Kidney epithelial cell (primary cell): ENCODE measurements around the gene ADGRA1. TPM values are rescaled to one million over a fixed set of nuclear protein-coding genes. Genes with fewer than 3 reads are reported as not detected.
"Not testable (repeated sequence)": the region's sequence is repeated elsewhere in the genome, so short reads cannot be mapped to it uniquely, and the experiment has no call there.

Experiments used
- DNase-seq: peaks from one replicate; pipeline ENCODE4 v3.0.0-alpha.2; 2010; ENCODE audit warnings: low read depth
- H3K27me3 ChIP-seq: 2 replicates; pipeline ENCODE4 v1.6.0; 2011; ENCODE audit warnings: low read length; ENCODE audit not compliant: control insufficient read depth, insufficient read depth
- H3K36me3 ChIP-seq: 2 replicates; pipeline ENCODE4 v1.5.1; 2011; ENCODE audit warnings: low read length; ENCODE audit not compliant: control insufficient read depth, insufficient read depth
- H3K4me3 ChIP-seq: 2 replicates; pipeline ENCODE4 v1.5.1; 2011; ENCODE audit warnings: low read depth, mild to moderate bottlenecking, control low read depth, low read length
- total RNA-seq: library from RNA; depleted of rRNA; stranded (reverse); fragments of >200 nt; gene quantifications from 2 replicates; pipeline ENCODE4 v1.2.3, GENCODE V29; 2015
- TF ChIP-seq, protein P1 (sequence below): IDR thresholded peaks from 2 replicates; pipeline ENCODE4 v1.5.1; 2011; ENCODE audit warnings: mild to moderate bottlenecking, moderate library complexity, low read length, control low read depth, inconsistent platforms; ENCODE audit not compliant: insufficient read depth, poor library complexity, severe bottlenecking

Gene ADGRA1
- total RNA-seq, 1 donor from 2014 or later: not detected

DNA sequence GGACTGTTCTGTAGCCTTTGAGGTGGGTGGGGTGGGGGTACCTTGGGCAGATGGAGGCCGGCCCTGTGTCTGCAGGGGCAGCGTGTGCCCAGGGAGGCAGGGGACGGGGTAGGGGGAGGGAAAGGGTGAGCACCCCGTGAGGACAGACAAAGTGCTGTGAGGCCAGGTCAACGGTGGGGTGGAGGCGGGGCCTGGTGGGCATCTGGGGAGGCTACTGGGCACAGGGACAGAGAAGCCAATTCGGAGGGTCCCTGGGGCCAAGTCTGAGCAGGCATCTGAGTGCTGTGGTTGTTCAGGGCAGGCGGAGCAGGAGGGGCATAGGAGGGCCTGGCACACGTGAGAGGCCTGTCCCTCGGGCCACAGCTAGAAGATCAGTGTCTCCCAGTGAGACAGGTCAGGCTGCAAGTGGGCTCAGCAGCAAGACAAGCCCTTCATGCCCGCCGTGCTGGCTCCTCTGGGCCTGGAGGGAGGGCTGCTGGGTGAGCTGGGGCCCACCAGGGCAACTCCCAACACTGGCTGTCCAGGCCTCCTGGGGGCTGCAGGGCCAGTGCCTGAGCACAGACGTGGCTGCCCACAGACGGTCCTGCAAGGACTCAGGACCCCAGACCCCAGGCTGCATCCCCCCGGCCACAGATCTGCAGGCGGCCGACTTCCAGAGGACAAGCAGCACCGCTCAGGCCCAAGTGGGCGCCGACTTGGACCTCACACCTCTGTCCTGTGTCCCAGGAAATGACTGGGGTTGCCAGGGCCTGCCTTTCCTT is 45.9 kb downstream of the ADGRA1 start:
- H3K27me3 ChIP-seq: peaks cover 24% of the 10 kb centered on the region

DNA sequence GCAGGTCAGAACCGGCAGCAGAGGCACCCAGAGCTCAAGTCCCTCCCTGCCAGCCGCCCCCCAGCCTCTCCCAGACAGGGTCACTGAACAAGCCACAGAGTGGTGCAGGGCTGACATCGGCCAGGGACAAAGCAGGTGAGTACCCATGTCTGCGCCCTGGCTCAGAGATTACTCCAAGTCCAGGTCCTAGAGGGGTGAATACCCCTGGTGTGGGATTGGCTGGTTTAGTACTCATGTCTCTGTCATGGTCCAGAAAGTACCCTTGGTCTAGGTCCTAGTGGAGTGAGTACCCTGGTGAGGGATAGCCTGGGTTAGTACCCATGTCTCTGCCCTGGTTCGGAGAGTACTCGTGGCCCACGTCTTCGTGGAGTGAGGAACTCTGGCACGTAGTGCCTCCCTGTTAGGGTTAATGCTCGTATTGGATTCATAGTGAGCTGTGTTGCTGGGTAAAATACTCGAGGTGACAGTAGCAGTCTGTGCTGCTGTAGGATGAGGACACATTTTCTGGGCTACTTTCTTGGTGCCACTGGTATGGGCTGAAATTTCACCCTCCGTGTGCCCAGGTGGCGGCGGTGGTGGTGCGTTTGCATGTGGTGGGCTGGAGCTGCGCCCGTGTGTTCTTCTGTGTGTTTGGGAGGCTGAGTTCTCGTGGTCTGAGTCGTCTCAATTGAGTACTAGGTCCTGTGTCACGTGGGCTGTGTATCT is 46.8 kb downstream of the ADGRA1 start:
- H3K4me3 ChIP-seq: no peak overlapping the region
- TF ChIP-seq, protein P1, sequence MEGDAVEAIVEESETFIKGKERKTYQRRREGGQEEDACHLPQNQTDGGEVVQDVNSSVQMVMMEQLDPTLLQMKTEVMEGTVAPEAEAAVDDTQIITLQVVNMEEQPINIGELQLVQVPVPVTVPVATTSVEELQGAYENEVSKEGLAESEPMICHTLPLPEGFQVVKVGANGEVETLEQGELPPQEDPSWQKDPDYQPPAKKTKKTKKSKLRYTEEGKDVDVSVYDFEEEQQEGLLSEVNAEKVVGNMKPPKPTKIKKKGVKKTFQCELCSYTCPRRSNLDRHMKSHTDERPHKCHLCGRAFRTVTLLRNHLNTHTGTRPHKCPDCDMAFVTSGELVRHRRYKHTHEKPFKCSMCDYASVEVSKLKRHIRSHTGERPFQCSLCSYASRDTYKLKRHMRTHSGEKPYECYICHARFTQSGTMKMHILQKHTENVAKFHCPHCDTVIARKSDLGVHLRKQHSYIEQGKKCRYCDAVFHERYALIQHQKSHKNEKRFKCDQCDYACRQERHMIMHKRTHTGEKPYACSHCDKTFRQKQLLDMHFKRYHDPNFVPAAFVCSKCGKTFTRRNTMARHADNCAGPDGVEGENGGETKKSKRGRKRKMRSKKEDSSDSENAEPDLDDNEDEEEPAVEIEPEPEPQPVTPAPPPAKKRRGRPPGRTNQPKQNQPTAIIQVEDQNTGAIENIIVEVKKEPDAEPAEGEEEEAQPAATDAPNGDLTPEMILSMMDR: no peak
- H3K27me3 ChIP-seq: peaks cover 24% of the 10 kb centered on the region
- no peak for DNase-seq
- H3K36me3 ChIP-seq: no peaks in the 10 kb centered on the region

More for the DNA sequence above, 45.9 kb downstream of the ADGRA1 start:
- DNase-seq: no peak
- TF ChIP-seq, protein P1: no peak
- no peaks in the 10 kb centered on the region for H3K36me3 ChIP-seq
- no peak overlapping the region for H3K4me3 ChIP-seq

DNA sequence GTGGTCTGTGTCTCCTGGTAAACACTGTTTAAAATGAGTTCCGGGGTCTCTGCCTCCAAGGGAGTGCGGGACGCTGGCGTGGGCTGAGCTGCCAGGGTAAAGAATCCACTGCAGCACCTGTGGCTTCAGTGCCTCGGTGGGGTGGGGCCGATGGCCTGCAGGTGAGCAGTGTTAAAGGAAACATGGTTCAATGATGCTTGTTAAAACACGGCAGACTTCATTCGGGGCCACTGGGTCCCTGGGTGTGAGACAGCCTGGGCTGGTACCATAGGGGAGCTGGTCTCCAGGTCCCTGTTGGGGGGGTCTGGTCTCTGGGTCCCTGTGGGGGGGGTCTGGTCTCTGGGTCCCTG is 47.4 kb downstream of the ADGRA1 start:
- Histone ChIP-seq H3K36me3 (no peaks in the 10 kb centered on the region), H3K4me3 (no peak overlapping the region), H3K27me3 (peaks cover 24% of the 10 kb centered on the region)
- TF ChIP-seq, protein P1: no peak
- DNase-seq: no peak

DNA sequence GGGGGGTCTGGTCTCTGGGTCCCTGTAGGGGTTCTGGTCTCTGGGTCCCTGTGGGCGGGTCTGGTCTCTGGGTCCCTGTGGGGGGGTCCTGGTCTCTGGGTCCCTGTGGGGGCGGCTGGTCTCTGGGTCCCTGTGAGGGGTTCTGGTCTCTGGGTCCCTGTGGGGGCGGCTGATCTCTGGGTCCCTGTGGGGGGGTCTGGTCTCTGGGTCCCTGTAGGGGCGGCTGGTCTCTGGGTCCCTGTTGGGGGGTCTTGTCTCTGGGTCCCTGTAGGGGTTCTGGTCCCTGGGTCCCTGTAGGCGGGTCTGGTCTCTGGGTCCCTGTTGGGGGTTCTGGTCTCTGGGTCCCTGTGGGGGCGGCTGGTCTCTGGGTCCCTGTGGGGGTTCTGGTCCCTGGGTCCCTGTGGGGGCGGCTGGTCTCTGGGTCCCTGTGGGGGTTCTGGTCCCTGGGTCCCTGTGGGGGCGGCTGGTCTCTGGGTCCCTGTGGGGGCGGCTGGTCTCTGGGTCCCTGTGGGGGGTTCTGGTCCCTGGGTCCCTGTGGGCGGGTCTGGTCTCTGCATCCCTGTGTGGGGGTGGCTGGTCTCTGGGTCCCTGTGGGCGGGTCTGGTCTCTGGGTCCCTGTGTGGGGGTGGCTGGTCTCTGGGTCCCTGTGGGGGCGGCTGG is 49.9 kb downstream of the ADGRA1 start:
- not testable (repeated sequence) for H3K36me3 ChIP-seq, DNase-seq, H3K4me3 ChIP-seq
- H3K27me3 ChIP-seq: peaks cover 15% of the 10 kb centered on the region

DNA sequence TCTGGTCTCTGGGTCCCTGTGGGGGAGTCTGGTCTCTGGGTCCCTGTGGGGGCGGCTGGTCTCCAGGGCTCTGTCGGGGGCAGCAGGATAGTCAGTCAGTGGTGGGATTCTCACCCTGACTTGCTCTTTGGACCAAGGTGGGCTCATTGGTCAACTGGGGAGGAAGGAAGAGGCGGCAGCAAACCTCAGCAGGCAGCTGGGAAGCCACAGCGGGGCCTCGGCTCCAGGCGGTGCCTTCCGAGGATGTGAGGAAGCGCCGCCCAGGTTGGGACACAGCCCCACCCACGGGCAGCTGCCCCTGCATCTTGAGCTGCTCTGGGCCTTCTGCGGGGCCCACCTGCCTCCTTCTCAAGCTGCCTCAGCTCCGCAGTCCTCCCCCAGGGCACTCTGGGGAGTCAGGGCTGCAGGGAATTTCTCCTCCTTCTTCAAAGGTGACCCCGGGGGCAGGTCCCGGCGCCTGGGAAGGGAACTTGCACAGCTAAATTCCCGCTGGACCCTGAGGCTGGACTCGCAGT is 51.9 kb downstream of the ADGRA1 start:
- Histone ChIP-seq H3K4me3 (no peak overlapping the region), H3K36me3 (no peaks in the 10 kb centered on the region), H3K27me3 (peaks cover 7% of the 10 kb centered on the region)
- DNase-seq: no peak
- TF ChIP-seq, protein P1: no peak
